AG04450 (cell line): ENCODE data around the gene THADA. TPM values are rescaled to one million over a fixed set of nuclear protein-coding genes. Genes with fewer than 3 reads are reported as not detected.

Source experiments
- CTCF ChIA-PET: fragments of 300-600, 350-600 bp; formaldehyde crosslinking; extraction: SDS; loops from one replicate; lab custom pipeline; 2022; ENCODE audit warnings: antibody characterized with exemption, inconsistent platforms; lab: Charles Lee
- POLR2A ChIA-PET: fragments of 350-600 bp; formaldehyde crosslinking; extraction: SDS; loops from one replicate; lab custom pipeline; 2021; ENCODE audit warnings: antibody characterized with exemption, inconsistent platforms; lab: Yijun Ruan, JAX
- DNase-seq: peaks from one replicate; pipeline ENCODE4 v3.0.0-alpha.2; 2011; ENCODE audit warnings: low read depth, low spot score
- H3K27ac ChIP-seq: one replicate; pipeline ENCODE4 v1.5.1; 2012; ENCODE audit warnings: low read depth, low read length, control low read depth
- H3K27me3 ChIP-seq: one replicate; pipeline ENCODE4 v1.6.0; 2012; ENCODE audit warnings: low read length; ENCODE audit not compliant: control insufficient read depth, insufficient read depth
- H3K4me3 ChIP-seq: 2 replicates; pipeline ENCODE4 v1.5.1; 2011; ENCODE audit warnings: mild to moderate bottlenecking, low read depth, low read length, control low read depth
- H3K9me3 ChIP-seq: 2 replicates; pipeline ENCODE4 v1.5.1; 2012; ENCODE audit warnings: low read length; ENCODE audit not compliant: control insufficient read depth, insufficient read depth
- polyA plus RNA-seq: library from polyadenylated mRNA; depleted of rRNA; stranded (reverse); fragments of >200 nt; gene quantifications from 2 replicates; pipeline ENCODE4 v1.2.3, GENCODE V29; 2011
- TF ChIP-seq, protein P1 (sequence below): IDR thresholded peaks from 2 replicates; pipeline ENCODE4 v1.5.1; 2011; ENCODE audit warnings: low read depth, low read length, control low read depth, inconsistent platforms

The THADA gene
- polyA plus RNA-seq, 1 experiment = 15.0 TPM

DNA sequence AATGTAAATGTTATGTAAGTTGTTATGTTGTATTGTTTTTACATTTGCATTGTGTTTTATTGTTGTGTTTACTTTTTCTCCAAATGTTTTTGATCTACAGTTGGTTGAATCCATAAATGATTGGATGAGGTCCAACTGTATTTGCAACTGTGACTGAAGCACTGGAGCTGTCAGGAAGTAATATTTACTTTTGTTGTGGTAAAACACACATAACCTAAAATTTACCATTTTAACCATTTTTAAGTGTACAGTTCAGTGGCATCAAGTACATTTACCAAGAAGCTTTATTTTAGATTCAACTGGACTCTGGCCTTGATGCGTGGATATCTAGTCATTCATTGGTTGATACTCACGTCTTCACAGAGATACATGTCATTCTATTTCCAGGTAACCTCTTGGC lies 181.8 kb downstream of the THADA start:
- TF ChIP-seq, protein P1, sequence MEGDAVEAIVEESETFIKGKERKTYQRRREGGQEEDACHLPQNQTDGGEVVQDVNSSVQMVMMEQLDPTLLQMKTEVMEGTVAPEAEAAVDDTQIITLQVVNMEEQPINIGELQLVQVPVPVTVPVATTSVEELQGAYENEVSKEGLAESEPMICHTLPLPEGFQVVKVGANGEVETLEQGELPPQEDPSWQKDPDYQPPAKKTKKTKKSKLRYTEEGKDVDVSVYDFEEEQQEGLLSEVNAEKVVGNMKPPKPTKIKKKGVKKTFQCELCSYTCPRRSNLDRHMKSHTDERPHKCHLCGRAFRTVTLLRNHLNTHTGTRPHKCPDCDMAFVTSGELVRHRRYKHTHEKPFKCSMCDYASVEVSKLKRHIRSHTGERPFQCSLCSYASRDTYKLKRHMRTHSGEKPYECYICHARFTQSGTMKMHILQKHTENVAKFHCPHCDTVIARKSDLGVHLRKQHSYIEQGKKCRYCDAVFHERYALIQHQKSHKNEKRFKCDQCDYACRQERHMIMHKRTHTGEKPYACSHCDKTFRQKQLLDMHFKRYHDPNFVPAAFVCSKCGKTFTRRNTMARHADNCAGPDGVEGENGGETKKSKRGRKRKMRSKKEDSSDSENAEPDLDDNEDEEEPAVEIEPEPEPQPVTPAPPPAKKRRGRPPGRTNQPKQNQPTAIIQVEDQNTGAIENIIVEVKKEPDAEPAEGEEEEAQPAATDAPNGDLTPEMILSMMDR = no peak
- H3K9me3 ChIP-seq = no peaks in the 10 kb centered on the region
- ChIA-PET CTCF (no interaction called here), POLR2A (no interaction called here)
- DNase-seq = no peak
- no peak overlapping the region for H3K27ac ChIP-seq
- no peak overlapping the region for H3K4me3 ChIP-seq
- H3K27me3 ChIP-seq = no peaks in the 10 kb centered on the region

DNA sequence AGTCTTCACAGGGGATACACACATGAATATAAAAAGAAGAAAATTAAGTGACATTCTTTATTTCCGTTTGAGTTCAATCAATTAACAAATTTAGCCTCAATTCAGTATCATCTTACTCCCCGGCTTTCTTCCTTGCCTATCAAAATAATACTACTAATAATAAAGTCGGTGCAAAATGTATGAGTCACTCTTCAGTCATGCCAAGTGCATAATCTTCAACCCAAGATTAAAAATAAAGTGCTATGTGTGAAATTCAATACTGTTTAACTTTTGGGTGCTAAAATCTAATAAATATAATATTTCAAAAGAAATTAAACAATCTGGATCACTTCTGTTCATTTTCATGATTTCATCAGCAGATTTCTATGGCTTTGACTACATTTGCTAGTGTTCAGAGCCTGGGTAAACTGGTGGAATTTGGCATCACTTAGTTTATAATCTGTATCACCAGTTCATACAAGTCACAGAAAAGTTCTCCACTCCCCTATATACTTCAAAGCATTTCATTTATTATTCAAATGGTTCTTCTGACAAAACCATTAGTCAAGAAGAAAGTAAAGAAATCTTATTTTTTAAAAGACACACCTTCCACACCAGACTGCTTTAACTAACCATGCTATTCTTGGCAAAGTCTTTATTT lies 183.6 kb downstream of the THADA start:
- TF ChIP-seq, protein P1 = no peak
- ChIA-PET POLR2A (no interaction called here), CTCF (no interaction called here)
- Histone ChIP-seq H3K27ac (no peak overlapping the region), H3K4me3 (no peak overlapping the region), H3K27me3 (no peaks in the 10 kb centered on the region), H3K9me3 (no peaks in the 10 kb centered on the region)
- no peak for DNase-seq

DNA sequence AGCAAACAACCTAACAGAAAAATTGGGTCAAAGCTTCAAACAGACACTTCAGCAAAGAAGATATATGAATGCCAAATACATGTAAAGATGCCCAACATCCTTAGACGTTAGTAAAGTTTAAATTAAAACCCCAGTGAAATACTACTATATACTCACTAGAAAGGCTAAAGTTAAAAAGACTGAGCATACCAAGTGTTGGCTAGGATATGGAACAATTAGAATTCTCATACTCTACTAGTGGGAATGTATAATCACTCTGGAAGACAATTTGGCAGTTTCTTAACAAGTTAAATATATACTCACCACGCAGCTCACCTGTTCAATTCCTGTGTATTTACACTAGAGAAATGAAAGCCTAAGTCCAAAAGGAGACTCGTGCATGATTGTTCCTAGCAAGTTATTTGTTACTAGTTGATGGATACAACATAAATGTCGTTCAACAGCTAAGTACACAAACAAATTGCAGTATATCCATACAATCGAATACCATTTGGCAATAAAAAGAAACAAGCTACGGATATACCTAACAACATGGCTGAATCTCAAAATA lies 185.7 kb downstream of the THADA start:
- no peak for DNase-seq
- H3K9me3 ChIP-seq = no peaks in the 10 kb centered on the region
- H3K27ac ChIP-seq = no peak overlapping the region
- TF ChIP-seq, protein P1 = no peak
- H3K27me3 ChIP-seq = no peaks in the 10 kb centered on the region
- H3K4me3 ChIP-seq = no peak overlapping the region
- CTCF ChIA-PET = interaction anchor here (1.0 kb wide), 2 partner anchors 13 to 74 kb away, joined by 3 to 5 read pairs; no protein-coding TSS in a partner anchor
- POLR2A ChIA-PET = no interaction called here

DNA sequence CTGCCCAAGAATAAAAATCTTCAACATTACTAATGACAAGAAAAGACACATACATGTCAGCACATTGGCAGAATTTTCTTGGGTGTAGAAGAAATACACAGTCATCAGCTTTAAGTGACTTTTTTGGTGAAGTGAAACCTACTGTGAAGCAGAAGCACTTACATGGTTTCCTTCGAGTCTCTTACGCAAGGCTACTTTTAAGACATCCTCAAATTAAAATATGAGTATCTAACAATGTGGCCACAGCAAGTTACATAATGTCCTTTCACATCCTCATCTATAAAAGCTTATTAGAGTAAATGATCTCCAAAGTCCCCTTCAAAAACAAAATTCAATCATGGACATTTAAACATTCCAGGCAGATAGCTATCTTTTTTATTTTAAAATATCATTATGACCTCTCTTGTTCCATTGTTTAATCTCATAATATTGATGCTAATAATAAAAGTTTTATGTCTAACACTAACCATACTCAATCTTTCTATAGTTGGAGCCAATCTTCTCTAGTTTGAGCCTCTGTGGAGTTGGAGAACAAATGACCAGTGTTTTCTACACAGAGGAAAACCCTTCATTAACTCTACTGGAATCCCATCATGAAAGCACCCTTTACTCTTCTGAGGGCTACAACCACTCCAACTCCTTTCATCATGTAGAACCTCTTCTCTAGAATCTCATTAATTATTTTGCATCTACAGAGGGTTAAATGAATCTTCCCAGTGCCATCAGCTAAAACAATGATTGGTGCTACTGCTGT lies 187.3 kb downstream of the THADA start:
- H3K4me3 ChIP-seq = no peak overlapping the region
- DNase-seq = no peak
- ChIA-PET POLR2A (no interaction called here), CTCF (interaction anchor here (0.5 to 1.6 kb wide), 3 partner anchors 52 to 172 kb away, joined by 3 to 7 read pairs (median 3); no protein-coding TSS in a partner anchor)
- no peaks in the 10 kb centered on the region for H3K9me3 ChIP-seq
- TF ChIP-seq, protein P1 = no peak
- H3K27me3 ChIP-seq = no peaks in the 10 kb centered on the region
- no peak overlapping the region for H3K27ac ChIP-seq

DNA sequence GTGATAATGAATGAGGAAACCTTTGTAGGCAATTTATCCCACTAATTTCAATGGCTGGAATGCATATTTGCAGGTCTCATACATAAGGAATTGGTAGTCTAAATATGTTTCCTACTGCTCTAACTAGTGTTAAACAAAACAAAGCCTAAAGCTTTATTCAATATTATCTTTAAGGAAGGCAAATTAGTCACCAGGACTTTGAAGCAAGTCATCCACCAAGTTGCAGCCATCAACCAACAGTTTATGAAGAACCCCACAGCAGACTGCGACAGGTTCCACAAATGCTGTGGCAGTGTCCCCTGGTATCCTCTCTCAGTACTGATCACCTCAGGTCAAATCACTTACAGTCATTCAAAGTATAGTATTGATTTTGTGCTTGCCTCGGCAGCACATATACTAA lies 187.9 kb downstream of the THADA start:
- Histone ChIP-seq H3K27me3 (no peaks in the 10 kb centered on the region), H3K9me3 (no peaks in the 10 kb centered on the region), H3K27ac (no peak overlapping the region), H3K4me3 (no peak overlapping the region)
- POLR2A ChIA-PET = no interaction called here
- CTCF ChIA-PET = interaction anchor here (1.6 kb wide), 1 partner anchor 76 kb away, joined by 3 read pairs; no protein-coding TSS in a partner anchor
- no peak for DNase-seq
- TF ChIP-seq, protein P1 = no peak
